Right atrium auricular region (tissue), 2 donors: ENCODE data around the gene TGM2. TPM values are rescaled to one million over a fixed set of nuclear protein-coding genes. Genes with fewer than 3 reads are reported as not detected.

Experiments
- DNase-seq: peaks from one replicate; pipeline ENCODE4 v3.0.0-alpha.2; 2019; ENCODE audit warnings: low spot score
- H3K27ac ChIP-seq, 2 donors: fragments of 200-600 bp; sonication (generic); 1 replicate in 1 of 2; 2 replicates in 1 of 2; pipeline ENCODE4 v1.5.1; 2016 to 2019
- H3K27me3 ChIP-seq, 2 donors: fragments of 200-600 bp; sonication (generic); one replicate each; pipeline versions ENCODE4 v1.5.1 to v1.6.0; 2017 to 2019
- H3K36me3 ChIP-seq: fragments of 200-600 bp; sonication (generic); one replicate; pipeline ENCODE4 v1.5.1; 2016
- H3K4me1 ChIP-seq, 2 donors: fragments of 200-600 bp; sonication (generic); one replicate each; pipeline versions ENCODE4 v1.5.1 to v1.6.0; 2017 to 2019
- H3K4me3 ChIP-seq, 2 donors: fragments of 200-600 bp; sonication (generic); 1 replicate in 1 of 2; 2 replicates in 1 of 2; pipeline ENCODE4 v1.5.1; 2017 to 2019; ENCODE audit warnings: mild to moderate bottlenecking in 1 of 2, moderate library complexity in 1 of 2
- H3K9me3 ChIP-seq, 2 donors: fragments of 200-600 bp; sonication (generic); one replicate each; pipeline ENCODE4 v1.5.1; 2019
- total RNA-seq, 2 donors: library from RNA; depleted of rRNA; stranded (reverse); fragments of >200 nt; gene quantifications; one replicate each; pipeline ENCODE4 v1.1.0, GENCODE V29; 2016
- TF ChIP-seq, protein P1 (sequence below), 2 donors: fragments of 200-600 bp; sonication (generic); IDR thresholded peaks; one replicate each; pipeline ENCODE4 v1.5.1; 2019; ENCODE audit warnings: antibody characterized with exemption in 2 of 2

Gene TGM2
- total RNA-seq, 2 donors from 2014 or later: 680 to 1,303 TPM

DNA sequence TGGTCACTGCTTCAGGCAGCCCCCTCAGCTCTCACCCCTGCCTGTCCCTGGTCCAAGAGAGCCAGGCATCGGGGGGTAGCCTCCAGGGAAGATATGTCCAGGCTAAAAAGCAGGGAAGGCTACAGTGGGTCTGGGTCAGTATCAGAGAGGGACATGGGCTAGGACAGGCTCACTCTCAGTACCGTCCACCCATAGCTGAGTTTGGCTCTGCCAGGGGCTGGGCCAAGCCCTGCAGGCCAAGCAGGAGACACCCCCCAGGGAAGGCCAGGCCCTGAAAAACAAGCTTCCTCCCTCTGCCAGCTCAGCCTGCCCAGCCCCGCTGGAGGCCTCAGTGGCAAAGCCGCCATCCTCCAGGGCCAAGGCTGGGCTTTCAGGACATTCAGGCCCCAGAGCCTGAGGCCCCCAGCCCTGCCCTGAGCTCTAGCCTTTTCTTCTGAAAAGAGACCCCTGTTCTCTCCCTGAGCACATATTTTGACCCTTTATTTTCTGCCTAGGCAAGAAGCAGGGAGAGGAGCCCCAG lies 28.6 kb upstream of the TGM2 start:
- Histone ChIP-seq H3K4me3 (no peak overlapping the region), H3K27ac (no peak overlapping the region), H3K36me3 (no peaks in the 10 kb centered on the region), H3K4me1 (peaks cover 0 to 43% of the 10 kb centered on the region in 2 donors), H3K27me3 (no peaks in the 10 kb centered on the region), H3K9me3 (no peaks in the 10 kb centered on the region)
- no peak for DNase-seq
- TF ChIP-seq, protein P1, sequence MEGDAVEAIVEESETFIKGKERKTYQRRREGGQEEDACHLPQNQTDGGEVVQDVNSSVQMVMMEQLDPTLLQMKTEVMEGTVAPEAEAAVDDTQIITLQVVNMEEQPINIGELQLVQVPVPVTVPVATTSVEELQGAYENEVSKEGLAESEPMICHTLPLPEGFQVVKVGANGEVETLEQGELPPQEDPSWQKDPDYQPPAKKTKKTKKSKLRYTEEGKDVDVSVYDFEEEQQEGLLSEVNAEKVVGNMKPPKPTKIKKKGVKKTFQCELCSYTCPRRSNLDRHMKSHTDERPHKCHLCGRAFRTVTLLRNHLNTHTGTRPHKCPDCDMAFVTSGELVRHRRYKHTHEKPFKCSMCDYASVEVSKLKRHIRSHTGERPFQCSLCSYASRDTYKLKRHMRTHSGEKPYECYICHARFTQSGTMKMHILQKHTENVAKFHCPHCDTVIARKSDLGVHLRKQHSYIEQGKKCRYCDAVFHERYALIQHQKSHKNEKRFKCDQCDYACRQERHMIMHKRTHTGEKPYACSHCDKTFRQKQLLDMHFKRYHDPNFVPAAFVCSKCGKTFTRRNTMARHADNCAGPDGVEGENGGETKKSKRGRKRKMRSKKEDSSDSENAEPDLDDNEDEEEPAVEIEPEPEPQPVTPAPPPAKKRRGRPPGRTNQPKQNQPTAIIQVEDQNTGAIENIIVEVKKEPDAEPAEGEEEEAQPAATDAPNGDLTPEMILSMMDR (IDR thresholded peaks at IDR 0.05): no peak

DNA sequence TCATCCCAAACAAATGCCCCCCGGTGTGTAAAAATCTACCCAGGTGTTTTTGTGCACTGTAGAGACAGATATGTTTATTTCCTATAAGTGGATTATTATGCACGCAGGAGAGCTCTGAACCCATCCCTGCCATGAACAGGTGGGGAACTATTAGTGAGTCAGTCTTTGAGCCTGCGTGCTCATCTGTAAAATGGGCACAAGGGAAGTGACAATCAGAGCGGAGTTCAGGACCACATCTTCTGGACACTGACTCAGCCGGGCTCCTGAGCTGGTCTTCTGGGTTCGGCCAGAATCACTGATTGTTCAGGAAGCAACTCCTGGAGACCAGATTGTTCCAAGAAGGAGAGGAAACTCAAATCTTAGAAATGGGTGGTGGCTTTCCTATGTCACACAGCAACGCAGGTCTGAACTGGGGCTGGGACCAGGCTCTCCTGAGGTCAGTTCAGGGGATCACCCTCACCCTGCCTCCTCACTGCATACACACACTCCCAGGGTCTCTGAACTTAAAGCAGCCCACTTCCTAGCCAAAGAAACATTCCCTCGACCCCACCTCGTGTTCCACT lies 27.3 kb upstream of the TGM2 start:
- Histone ChIP-seq H3K4me3 (no peak overlapping the region), H3K4me1 (peaks cover 0 to 43% of the 10 kb centered on the region in 2 donors), H3K27ac (no peak overlapping the region), H3K36me3 (no peaks in the 10 kb centered on the region), H3K9me3 (no peaks in the 10 kb centered on the region), H3K27me3 (no peaks in the 10 kb centered on the region)
- TF ChIP-seq, protein P1 (IDR thresholded peaks at IDR 0.05): no peak
- no peak for DNase-seq

DNA sequence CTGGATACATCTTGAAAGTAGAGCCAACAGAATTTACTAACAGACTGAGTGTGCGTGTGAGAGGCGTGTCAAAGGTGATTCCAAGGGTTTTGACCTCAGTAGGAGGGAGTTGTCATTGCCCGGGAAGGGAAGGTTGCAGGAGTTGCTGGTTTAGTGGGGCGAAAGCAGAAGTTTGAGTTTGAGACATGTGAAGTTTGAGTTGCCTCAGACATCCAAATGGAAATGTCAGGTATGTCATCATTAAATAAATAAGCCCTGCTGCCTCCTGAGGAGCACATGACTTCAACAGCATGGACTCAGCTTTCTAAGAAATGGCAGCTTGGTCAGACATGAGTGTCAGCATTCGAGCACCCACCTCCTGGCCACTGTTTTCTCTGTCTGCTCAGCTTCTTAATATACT lies 26.6 kb upstream of the TGM2 start:
- Histone ChIP-seq H3K9me3 (no peaks in the 10 kb centered on the region), H3K4me3 (no peak overlapping the region), H3K36me3 (no peaks in the 10 kb centered on the region), H3K27me3 (no peaks in the 10 kb centered on the region), H3K4me1 (peaks cover 0 to 36% of the 10 kb centered on the region in 2 donors), H3K27ac (peak overlapping the region; percentile 60 to 70)
- DNase-seq: no peak
- TF ChIP-seq, protein P1 (IDR thresholded peaks at IDR 0.05): no peak

DNA sequence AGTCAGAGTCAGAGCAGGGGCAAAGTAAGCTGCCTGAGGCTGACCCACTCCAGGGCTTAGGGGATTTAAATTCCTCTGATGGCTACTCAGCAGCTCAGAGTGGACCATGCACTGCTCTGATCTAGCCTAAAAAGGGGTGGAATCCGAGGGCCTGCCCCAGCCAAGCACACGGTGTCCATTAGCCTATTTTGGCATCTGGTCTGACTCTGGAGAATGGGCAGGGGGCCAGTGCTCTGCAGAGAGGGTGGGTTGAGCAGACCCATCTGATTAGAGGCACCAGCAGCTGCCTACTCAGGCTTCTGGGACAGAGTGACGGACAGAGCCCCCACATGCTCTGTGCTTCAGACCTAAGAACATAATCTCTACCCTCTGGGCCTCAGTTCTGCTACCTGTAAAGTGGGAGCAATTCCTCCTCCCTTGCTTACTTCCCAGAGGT lies 25.9 kb upstream of the TGM2 start:
- H3K9me3 ChIP-seq: no peaks in the 10 kb centered on the region
- H3K27me3 ChIP-seq: no peaks in the 10 kb centered on the region
- DNase-seq: no peak
- no peak overlapping the region for H3K4me3 ChIP-seq
- no peaks in the 10 kb centered on the region for H3K36me3 ChIP-seq
- peak overlapping the region; percentile 60 to 70 for H3K27ac ChIP-seq
- peaks cover 0 to 29% of the 10 kb centered on the region in 2 donors for H3K4me1 ChIP-seq
- TF ChIP-seq, protein P1 (IDR thresholded peaks at IDR 0.05): no peak

DNA sequence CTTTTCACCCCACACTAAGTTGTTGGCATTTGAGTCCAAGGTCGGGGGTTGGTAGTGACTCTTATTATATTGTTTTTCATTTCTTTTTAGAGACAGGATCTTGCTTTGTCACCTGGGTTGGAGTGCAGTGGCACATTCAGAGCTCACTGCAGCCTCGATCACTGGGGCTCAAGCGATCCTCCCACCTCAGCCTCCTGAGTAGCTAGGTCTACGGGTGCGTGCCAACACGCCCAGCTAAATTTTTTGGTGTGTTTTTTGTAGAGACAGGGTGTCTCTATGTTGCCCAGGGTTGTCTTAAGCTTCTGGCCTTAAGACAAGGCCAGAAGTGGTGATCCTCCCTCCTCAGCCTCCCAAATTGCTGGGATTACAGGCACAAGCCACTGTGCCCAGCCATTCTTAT lies 25.1 kb upstream of the TGM2 start:
- peaks cover 0 to 21% of the 10 kb centered on the region in 2 donors for H3K4me1 ChIP-seq
- no peak for DNase-seq
- H3K36me3 ChIP-seq: no peaks in the 10 kb centered on the region
- H3K4me3 ChIP-seq: no peak overlapping the region
- TF ChIP-seq, protein P1 (IDR thresholded peaks at IDR 0.05): no peak
- peak overlapping the region; percentile 60 to 70 for H3K27ac ChIP-seq
- no peaks in the 10 kb centered on the region for H3K9me3 ChIP-seq
- H3K27me3 ChIP-seq: no peaks in the 10 kb centered on the region

DNA sequence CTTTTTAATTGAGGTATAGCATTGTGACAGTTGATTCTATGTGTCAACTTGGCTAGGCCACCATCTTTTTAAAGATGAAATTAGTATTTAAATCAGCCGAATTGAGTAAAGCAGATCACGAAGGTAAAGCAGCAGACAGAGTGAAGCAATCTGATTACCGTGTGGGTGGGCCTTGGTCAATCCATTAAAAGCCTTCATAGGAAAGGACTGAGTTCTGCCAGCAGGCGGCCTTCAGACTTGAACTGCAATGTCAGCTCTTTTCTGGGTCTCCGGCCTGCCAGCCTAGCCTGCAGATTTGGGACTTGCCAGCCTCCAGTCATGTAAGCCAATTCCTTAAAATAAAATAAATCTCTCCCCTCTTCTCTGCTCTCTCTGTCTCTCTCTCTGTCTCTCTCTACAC lies 22.4 kb upstream of the TGM2 start:
- Histone ChIP-seq H3K27me3 (no peaks in the 10 kb centered on the region), H3K4me1 (peaks cover 0 to 17% of the 10 kb centered on the region in 2 donors), H3K4me3 (no peak overlapping the region), H3K9me3 (no peaks in the 10 kb centered on the region), H3K27ac (no peak overlapping the region), H3K36me3 (no peaks in the 10 kb centered on the region)
- DNase-seq: no peak
- TF ChIP-seq, protein P1 (IDR thresholded peaks at IDR 0.05): peak in 1 of 2 donors; percentile 18
